GM18520 (cell line): ENCODE measurements around the gene PRPF19.
"Not testable (repeated sequence)": the region's sequence is repeated elsewhere in the genome, so short reads cannot be mapped to it uniquely, and the experiment has no call there.

ENCODE experiments used
- ATAC-seq: cut with Tn5 transposase; IDR thresholded peaks from one replicate; pipeline ENCODE4 v1.9.1; 2021; ENCODE audit not compliant: unreplicated experiment

PRPF19 gene

DNA sequence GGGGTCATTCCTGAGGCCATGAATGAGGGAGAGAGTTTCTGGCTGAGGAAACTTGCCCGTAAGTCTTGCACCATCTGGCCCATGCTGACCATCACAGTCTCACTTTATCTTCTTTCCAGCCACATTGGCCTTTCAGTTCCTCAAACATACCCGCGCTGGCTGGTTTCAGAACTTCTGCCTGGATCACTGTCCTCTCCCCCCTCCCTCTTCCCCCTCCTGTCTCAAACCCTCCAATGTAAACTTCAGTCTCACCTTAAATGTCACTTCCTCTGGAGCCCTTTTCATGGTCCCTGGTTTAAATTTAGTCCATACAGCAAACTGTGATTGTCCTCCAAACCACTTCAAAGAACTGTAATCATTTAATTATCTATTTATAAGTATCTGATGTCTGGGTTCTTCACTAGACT lies 3.9 kb upstream of the PRPF19 start:
- ATAC-seq = peak; percentile 18

DNA sequence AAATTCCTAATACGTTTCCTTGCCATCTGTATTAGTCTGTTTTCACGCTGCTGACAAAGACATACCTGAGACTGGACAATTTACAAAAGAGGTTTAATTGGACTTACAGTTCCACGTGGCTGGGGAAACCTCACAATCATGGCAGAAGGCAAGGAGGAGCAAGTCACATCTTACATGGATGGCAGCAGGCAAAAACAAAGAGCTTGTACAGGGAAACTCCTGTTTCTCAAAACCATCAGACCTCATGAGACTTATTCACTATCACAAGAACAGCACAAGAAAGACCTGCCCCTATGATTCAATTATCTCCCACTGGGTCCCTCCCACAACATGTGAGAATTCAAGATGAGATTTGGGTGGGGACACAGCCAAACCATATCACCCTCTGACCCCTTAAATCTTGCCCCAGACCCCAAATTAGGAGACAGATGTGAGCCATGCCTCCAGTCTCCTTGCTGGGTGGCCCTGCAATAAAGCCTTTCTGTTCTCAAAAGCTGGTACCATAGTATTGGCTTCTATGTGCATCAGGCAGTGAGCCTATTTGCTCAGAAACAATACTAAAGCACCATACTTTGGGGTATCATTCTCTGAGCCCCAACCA lies 3.4 kb upstream of the PRPF19 start:
- not testable (repeated sequence) for ATAC-seq

DNA sequence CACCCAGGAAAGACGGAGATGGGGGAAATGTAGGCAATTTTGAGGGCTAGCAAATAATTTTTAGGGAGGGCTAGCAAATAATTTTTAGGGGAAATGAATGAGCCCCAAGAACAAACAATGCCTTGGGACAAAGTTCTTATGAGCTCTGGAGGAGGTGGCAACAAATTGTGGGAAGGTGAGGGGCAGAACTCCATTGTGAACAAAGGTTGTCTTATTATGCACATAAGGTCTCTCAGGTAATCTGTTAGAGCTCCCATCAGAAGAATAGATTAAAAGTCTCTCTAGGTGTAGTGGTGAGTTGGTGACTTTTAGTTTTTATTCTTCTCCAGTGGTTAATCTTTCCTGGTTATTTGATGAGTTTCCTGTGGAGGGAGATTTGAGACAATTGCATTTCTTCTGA lies 2.4 kb upstream of the PRPF19 start:
- ATAC-seq = no peak

DNA sequence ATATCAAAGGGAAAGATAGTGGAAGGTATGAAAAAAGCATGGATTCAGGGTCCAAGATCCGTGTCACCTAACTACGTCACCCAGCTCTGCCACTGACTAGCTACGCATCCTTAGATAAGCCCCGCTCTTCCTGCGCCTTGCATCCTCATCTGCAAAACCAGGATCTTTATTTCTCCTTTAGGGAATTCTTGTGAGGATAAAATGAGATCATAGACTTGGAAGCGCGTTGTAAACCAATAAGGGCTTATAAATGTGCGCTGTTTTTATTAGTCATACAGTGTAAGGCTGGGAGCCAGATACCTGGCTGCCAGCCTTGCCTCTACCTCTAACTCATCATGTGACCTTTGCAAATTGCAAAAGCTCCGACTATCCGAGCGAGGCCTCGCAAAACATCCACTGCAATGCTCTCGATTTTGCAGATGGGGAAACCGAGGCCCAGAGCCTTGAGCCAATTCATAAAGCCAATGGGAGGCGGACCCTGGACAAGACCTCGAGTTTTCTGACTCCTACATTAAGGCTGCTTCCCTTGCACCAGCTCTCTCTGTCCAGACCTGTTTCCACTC lies 753 bp downstream of the PRPF19 start:
- no peak for ATAC-seq

DNA sequence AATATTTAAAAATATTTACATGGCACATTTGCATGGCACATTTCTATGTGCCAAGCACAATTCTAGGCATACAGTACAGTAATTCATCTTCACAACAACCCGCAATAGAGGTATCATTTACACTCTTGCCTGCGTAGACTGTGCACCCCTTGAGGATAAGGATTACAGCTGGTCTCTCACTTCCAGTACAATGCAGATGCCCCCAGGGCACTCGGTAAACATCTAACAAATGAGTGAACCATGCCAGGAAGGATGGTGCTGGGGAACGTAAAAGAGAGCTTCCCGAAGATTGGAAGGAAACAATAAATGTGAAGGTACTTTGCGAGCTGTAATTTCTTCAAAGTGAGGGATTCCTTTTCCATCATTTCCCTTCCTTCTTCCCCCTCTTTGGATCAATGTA lies 1.3 kb downstream of the PRPF19 start:
- no peak for ATAC-seq

DNA sequence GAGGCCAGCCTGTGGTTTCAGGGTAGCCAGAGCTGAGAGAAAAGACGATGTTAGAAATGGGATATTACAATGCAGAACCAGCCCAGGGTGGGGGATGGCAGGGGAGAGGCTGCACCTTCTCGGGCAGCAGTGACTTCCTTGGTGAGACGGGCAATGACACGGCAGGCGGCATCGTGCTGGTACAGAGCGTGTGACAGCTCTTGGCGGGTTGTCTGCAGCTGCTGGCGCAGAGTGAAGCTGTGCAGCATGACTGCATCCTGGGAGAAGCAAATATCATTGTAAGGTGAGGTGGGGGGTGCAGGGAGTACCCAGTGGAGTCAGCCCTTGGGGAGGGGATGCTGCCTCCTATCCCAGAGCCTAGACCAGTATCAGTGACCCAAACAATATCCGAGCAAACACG lies 3.8 kb downstream of the PRPF19 start:
- ATAC-seq = no peak

DNA sequence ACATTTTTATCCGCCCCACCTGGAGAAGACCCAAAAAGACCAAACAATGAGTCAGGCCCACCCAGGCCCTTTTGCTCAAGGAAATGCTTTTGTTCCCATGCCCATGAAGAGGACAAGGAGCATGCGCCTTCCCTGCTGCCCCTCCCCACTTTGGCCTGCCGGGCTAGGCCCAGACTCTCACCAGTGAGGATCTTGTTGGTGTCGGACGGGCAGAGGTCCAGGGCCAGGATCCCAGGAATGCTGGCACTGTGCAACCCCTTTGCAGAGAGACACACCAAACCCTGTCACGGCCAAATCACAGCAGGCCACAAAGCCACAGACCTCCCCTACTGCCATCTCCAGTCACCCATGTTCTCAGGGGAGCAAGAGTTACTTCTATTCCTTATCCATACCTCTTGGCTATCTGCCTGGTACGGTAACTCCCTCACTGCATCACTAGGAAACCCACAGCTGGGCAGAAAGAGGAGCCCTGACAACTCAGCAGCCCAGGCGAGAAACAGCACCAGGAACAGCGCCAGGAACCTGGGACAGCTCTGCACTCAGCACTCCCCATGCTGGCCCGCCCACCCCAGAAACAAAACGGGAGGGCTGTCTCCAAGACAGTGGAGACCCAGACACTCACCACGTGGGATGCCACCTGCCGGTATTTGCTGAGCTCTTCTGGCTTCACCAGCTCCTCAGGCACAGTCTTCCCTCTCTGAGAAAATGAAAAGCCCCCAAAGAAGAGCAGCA lies 5.5 kb downstream of the PRPF19 start:
- no peak for ATAC-seq

DNA sequence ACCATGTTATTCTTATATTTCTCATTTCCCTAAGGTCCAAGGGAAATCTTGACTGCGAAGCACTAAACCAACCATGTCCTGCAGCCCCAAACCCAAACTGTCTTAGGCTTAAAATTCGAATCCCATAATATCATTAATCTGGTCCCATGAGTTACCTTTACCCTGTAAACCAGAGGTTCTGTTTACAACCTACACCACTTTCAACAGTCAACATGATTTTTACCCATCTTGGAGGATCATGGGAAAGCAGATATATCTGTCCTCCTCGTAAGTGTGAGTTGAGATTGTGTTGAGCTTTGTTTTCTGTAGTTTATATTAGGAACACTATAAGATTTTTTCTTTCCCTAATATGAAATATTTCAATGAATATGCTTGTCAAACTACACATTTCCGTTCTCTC lies 6.4 kb downstream of the PRPF19 start:
- no peak for ATAC-seq

DNA sequence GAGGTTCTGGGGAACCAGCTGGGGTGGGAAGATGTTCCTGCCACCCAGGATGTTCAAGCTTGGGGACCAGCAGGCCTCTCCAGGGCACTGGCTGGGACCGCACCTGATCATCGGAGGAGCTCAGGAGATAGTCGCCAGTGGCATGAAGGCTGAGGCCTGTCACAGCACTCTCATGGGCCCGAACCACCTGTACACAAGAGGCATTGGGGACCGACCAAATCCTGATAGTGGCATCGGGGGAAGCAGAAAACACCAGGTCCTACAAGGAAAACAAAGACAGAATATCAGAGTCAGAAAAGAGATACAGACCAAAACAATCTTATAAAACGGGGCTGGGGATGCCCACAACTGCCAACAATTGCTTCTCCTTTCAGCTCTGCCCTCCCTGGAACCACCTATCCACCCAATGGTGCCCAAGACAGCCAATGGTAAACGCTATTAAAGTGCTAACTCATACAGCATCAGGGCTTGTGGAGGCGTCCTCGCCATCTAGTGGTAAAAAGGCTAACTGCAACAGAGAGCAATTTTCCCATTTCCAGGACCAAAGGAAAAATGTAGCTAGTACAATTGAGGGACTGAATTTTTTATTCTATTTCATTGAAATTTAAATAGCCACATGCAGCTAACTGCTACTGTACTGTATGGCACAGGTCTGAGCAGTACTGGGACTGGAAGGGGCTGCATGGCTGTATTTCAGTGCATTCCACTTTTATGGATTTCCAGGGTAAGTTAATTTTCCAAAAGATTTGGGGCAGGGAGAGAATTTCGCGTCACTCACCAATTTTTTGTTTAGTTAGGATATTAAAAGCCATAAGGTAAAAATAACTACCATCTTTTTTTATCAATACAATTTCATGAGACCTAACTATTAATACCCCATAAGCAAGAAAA lies 7.1 kb downstream of the PRPF19 start:
- ATAC-seq = no peak

DNA sequence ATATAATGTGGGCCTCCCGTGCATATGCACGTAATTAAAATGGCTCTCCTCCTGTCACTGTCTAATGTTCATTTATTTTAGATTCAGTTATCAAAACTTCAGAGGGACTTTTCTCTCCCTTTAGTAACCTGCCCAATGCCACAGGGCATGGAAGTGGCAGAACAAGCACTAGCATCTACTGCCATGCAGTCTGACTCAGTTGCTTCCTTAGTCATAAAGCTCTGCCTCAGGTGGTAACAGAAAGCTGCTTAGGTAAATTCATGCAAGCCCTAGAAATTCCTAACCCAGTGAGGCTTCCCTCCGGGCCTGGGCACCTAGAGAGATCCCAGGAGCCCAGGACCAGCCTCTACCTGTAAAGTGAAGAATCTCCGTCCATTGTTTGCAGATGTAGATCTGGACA lies 8.9 kb downstream of the PRPF19 start:
- no peak for ATAC-seq

DNA sequence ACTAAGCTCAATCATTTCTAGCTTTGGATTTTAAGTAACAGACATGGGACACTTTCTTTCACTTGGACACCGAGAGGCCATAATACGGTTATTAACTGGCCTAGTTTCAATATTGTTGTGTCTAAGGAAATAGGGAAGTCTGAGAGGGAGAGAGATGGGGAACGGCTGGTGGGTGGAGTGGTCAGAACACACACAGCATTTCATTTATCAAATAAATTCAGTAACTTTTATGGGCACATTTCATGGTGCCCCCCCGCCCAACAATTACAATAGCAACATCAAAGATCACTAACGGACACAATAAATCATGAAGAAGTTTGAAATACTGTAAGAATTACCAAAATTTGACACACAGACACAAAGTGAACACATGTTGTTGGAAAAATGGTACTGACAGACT lies 10.7 kb downstream of the PRPF19 start:
- ATAC-seq = no peak

DNA sequence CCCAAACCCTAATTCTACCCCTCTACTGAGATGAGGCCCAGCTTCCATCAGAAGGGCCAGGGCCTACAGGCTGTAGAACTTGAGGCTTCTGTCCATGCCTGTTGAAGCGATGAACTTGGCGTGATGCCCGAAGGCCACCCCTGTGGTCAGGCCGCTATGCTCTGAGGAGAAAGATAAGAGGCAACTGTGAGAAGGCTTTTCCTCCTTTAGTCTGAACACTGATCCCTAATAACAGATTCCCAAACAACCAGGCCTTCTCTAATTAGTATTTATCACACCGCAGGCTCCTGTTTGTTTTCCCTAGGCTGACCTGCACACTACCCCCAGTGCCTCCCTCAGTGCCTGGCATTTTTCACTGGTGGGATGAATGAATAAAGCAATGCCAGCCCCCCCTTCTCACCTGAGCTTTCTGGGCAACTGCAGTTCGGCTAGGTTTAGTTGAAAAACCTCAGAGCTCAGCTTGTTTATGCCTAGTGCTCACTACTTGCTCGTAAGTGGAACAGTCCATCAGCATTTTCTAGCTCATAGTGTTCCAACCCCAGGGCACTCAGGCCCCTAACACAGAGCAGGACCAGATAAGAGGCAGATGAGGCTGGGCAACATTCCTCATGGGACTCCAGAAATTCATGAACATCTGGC lies 15.2 kb downstream of the PRPF19 start:
- no peak for ATAC-seq

DNA sequence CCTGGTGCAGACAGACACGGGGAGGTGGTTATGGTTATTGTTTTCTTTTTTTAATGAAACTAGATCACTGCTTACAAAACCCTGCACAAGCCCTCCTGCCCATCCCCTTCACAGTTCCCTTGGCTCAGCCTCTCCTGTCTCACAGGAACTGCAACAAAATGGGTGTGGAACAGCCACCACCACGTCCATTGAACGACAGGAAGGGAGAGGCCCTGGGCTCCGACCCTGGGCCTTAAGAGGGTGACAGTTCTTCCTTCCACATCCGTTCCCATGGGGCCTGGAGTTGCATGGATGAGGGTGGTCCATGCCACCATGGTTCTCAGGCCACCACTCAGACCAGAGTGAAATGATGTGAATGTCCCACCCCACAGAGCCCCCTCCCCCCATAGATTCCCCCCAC lies 15.7 kb downstream of the PRPF19 start:
- no peak for ATAC-seq

DNA sequence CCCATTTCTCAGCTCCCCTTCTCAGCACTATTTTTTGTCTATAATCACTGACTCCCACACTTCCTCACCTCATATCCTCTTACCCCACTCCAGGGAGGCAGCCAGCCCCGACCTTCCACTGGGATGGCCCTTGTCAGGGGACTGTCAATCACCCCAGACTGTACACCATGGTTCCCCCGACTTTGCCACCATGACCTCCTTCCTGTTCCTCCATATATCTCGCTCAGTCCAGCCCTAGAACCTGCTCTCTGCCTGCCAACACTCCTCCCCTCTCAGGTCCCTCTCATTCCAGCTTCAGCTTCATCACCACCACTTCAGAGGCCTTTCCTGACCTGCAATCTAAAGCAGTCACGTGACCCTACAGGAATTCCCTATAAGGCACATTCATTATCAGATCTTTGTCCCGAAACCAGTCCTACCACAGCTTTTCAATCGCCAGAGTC lies 16.5 kb downstream of the PRPF19 start:
- ATAC-seq = no peak

DNA sequence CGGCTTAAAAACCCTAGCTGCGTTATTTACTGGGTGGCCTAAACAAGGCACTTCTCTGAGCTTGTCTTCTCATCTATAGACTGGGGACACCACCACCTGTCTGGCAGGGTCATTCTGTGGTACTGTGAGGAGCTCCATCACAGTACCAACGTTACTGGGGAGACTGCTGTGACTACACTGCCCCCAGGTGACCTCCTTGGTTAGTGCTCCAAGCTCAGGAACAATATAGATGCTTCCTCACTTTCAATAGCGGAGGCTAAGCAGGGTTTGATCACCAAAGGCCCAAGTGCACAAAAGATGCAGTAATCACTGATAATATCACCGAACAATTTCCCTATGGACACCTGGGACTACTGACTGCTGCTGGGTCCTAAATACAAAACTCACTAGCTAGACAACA lies 18.8 kb downstream of the PRPF19 start:
- no peak for ATAC-seq

DNA sequence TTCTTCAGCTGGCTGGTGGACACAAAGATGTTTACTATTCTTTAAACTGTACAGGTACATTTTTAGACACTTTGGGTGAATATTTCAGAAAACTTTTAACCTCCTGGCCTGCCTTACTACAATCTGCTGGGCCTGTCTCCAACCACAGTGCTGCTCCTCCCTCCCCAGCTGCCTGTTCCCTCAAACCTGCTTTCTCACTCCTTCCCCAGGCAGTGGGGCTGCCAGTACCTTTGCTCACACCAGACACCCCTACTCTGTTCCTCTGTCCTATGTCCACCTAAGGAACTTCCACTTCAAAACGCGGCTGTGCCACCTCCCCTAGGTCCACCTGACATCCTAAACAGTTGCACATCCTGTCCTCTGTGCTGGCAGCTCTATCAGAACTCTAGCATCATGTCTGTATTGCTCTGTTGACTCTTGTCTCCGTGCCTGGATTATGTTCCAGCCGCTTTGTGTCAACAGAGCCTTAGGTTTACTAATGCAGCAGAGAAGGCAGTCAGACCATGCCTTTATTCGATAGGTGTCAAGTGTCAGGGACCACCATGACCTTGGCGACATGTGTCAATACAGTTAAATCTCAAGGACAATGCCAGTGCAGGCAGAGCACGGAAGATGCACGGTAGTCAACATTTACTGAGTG lies 25.6 kb downstream of the PRPF19 start:
- ATAC-seq = no peak

DNA sequence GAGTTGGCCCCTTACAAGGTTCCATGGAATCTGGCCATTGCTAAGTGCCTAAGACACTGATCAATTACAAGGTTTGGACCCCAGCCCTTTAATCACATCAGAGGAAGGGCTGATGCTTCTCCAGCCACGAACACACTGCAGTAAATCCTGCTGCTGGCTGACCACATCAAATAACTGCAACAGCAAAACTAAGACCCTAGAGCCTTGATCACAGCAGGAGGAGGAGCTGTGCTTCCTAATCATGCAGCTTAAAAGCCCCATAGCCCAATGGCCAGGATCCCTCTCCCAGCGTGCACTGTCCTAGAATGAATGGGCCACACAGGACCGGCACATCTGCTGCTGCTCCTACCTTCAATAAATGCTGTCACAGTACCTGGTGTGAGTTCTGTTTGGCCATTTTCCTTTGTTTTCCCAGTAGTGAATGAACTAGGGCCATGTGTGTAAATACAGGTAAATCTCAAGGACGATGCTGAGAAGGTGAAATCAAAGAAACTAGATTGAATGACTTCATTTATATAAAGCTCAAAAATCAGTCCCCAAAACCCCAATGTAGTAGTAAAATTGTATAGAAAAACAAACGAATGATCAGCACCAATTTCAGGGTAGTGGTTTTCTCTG lies 26.3 kb downstream of the PRPF19 start:
- ATAC-seq = no peak

DNA sequence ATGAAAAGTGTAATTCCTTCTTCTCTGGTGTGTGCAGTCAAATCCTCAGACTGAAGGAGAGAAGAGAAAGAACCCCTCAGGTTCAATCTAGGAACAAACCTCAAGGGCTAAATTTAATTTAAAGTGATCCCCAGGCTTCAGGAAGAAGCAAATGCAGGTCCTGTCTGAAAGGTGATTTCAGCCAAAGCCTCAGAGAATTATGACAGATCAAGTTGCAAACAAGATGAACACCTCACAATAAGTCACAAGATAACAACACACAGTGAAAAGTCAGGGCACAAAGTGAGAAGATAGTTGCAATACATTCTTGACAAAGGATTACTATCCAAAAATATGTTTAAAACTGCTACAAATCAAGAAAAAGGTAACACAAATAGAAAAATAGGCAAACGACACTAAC lies 27.3 kb downstream of the PRPF19 start:
- no peak for ATAC-seq

DNA sequence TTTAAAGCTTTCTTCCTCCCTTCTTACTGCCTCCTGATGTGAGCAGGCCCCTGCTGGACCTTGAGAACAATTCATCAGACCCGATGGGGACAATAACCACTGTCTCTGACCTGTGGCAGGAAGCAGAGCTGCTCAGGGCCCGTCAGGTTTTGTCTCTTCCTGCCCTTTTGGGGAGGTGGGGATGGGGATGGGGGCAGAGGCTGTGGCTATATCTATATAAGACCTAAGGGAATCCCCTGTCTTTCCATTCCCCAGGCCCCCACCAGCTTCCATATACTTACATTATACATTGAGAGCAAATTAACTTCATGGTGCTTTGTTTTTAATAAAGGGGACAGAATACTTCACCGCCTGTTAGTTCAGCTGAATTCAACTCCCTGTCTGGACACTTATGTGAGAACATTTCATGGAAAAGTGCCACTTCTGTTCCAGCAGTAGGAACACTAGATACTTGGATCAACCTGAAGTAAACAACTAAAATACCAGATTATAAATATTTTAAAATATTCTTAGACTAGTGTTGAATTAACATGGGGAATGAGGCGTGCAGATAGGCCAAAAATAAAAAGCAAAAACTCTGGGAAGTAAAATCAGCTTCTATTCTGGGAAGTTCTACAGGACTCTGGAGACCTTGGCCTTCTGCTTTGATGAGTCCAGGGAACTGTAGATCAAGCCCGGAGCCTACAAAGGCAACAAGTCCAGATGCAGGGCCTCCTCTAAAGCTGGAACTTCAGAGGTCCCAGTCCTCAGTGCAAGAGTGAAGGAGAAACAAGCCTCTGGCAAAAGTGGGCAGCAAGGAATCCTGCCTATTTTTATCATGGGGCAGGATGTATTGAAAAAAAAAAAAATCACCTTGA lies 27.9 kb downstream of the PRPF19 start:
- ATAC-seq = no peak
